ENCODE data around the gene MIF4GD. TPM values are rescaled to one million over a fixed set of nuclear protein-coding genes. Genes with fewer than 3 reads are reported as not detected.

The MIF4GD gene, protein sequence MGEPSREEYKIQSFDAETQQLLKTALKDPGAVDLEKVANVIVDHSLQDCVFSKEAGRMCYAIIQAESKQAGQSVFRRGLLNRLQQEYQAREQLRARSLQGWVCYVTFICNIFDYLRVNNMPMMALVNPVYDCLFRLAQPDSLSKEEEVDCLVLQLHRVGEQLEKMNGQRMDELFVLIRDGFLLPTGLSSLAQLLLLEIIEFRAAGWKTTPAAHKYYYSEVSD
- total RNA-seq (2014; rRNA removed; shearing (Covaris generic)) = 8.5 and 10.7 TPM in 2 replicates

DNA sequence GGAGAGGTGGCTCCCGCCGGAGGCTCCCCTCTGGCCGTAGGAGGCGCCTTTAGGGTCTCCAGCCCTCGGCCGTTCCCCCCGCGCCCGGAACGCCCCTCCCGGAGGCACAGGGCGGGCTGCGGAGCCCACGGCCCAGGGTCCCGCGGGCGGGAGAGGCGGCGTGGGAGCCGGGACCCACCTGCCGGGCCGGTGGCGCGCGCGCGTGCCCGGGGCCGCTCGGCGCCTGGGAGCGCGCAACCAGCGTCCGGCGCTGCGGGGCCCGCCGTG, at the start of gene MIF4GD:
Gene MIF4GD, minus strand, starts transcription at position 266 of the 267 bp plus-strand sequence. CDS start 1,036 bp downstream, outside the sequence.
- Histone ChIP-seq H3K4me1 (replicated peaks) (peaks cover 20% of the 10 kb centered on the region), H3K9me3 (replicated peaks) (peaks cover 7% of the 10 kb centered on the region), H3K4me3 (peak within 1 kb of the TSS; percentile 94), H3K27ac (peak within 1 kb of the TSS; percentile 59), H3K27me3 (replicated peaks) (no peaks in the 10 kb centered on the region), H3K36me3 (peaks cover 43% of the 10 kb centered on the region)
- no peak for DNase-seq (ENCODE audit: low read depth in 1 of 2, low spot score in 2 of 2)

DNA sequence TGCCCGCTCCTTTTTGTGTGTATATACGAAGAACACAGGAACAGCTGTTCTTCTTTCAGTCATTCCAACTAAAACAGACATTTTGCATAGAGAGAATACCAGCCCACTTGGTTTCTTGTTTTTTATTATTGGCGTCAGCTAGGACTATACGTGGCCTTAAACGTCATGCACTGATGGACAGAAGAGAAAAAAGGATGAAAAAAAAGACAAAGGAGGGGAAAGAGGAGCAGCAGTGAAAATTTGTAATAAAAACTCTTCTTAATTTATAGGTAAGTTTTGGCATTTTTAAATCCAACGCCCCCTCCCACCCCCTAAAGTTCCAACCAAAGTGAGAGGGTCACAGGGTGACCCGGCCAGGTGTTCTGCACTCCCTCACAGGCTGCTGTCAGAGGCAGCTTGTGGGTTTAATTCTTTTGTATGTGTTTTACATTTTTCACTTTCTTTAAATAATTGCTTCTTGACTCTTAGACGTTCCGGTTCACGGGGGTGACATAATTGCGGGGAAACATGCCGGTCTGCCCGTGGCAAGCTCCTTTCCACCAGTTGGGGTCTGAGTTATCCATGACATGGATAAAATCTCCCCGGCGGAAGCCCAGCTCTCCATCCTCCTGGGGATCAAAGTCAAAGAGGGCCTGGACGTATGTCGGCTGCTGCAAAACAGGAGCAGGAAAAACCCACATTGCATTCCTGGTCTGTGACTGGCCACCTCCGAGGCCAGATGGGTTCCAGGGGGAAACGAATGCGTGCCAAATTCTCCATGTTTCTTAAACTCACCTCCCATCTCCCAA, 49.1 kb upstream of the MIF4GD start:
- H3K4me1 ChIP-seq (replicated peaks) = no peaks in the 10 kb centered on the region
- no peak for DNase-seq (ENCODE audit: low read depth in 1 of 2, low spot score in 2 of 2)
- no peak overlapping the region for H3K4me3 ChIP-seq
- H3K36me3 ChIP-seq = peaks cover 65% of the 10 kb centered on the region
- H3K27ac ChIP-seq = no peak overlapping the region
- no peaks in the 10 kb centered on the region for H3K9me3 ChIP-seq (replicated peaks)
- no peaks in the 10 kb centered on the region for H3K27me3 ChIP-seq (replicated peaks)

DNA sequence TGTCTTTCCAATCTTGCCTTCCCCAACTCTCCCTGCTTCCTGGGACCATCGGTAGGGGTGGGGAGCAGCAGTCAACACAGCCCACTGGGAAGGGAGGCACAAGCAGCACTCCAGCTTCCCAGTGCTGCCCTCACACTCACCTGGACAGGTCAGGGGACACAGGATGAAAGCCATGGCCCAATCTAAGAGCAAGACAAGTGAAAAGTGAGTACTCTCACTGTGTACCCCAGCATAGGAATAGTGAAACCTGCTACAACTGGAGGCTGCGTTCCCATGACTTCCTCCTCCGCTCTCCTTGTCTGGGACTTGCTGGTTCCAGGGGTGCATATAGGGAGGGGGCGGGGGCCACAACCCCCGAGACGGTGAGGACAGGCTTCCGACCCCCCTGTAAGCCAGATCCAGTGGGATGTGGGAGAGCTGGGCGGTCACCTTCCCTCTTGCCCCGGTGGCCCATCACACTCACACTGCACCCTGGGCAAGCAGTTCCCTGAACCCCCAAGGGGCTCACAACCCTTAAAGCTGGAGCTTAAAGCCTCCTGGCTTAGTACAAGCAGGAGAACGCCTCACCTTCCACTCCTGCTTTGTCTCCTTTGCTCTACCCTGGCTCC, 47.7 kb upstream of the MIF4GD start:
- H3K36me3 ChIP-seq = peaks cover 55% of the 10 kb centered on the region
- H3K27me3 ChIP-seq (replicated peaks) = no peaks in the 10 kb centered on the region

DNA sequence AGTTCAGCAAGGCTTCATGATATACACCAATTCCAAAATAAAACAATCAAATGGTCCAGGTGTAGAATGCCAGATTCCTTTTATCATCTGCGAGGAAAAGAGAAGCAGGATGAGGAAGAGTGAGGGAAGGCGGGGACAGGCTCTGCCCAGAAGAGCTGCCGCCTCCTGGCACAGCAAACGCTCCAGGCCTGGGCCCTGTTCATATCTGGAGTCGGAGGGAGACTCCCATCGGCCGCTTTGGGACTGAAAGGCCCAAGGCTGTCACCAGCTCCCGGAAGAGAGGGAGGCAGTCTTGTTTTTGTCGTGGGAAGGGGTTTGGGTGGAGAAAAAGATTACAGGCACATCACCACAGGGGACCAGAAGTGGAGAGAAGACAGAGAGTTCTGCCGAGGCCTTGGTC, 47.2 kb upstream of the MIF4GD start:
- Histone ChIP-seq H3K9me3 (replicated peaks) (no peaks in the 10 kb centered on the region), H3K27ac (no peak overlapping the region), H3K27me3 (replicated peaks) (no peaks in the 10 kb centered on the region), H3K4me3 (no peak overlapping the region), H3K36me3 (peaks cover 50% of the 10 kb centered on the region), H3K4me1 (replicated peaks) (no peaks in the 10 kb centered on the region)
- no peak for DNase-seq (ENCODE audit: low read depth in 1 of 2, low spot score in 2 of 2)

More for the DNA sequence above, 47.7 kb upstream of the MIF4GD start:
- Histone ChIP-seq H3K27ac (no peak overlapping the region), H3K9me3 (replicated peaks) (no peaks in the 10 kb centered on the region), H3K4me1 (replicated peaks) (no peaks in the 10 kb centered on the region), H3K4me3 (no peak overlapping the region)
- no peak for DNase-seq (ENCODE audit: low read depth in 1 of 2, low spot score in 2 of 2)

DNA sequence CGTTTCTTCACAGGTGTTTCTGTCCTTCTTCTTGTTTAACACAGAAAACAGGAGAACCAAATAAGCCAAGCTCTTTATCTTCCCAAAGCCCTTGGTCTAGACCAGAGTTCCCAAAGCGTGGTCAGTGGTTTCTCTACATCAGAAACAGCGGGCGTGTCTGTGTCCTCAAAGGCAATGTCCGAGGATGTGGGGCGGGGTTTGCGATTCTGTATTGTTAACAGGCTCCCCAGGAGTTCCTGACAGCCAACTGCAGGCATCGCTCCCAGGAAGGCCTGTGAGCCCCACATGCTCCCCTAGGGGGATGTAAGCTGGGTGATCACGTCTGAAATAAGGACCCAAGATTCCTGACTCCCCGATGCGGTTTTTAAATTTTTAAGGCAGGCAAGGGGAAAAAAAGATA, 46.6 kb upstream of the MIF4GD start:
- Histone ChIP-seq H3K4me1 (replicated peaks) (no peaks in the 10 kb centered on the region), H3K9me3 (replicated peaks) (no peaks in the 10 kb centered on the region), H3K27ac (no peak overlapping the region), H3K4me3 (no peak overlapping the region), H3K36me3 (peaks cover 47% of the 10 kb centered on the region), H3K27me3 (replicated peaks) (no peaks in the 10 kb centered on the region)
- DNase-seq (ENCODE audit: low read depth in 1 of 2, low spot score in 2 of 2) = no peak

DNA sequence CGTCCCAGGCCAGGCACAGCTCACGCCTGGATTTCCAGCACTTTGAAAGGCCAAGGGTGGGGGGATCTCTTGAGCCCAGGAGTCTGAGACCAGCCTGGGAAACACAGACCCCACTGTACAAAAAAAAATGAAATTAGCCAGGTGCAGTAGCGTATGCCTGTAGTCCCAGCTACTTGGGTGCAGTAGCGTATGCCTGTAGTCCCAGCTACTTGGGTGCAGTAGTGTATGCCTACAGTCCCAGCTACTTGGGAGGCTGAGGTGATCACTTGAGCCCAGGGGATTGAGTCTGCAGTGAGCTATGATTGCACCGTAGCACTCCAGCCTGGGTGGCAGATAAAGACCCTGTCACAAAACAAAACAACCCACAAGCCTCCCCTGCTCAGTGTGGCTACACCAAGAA, 45.2 kb upstream of the MIF4GD start:
- Histone ChIP-seq H3K4me3 (no peak overlapping the region), H3K9me3 (replicated peaks) (no peaks in the 10 kb centered on the region), H3K27me3 (replicated peaks) (no peaks in the 10 kb centered on the region), H3K36me3 (peaks cover 35% of the 10 kb centered on the region), H3K4me1 (replicated peaks) (no peaks in the 10 kb centered on the region), H3K27ac (no peak overlapping the region)
- DNase-seq (ENCODE audit: low read depth in 1 of 2, low spot score in 2 of 2) = no peak

DNA sequence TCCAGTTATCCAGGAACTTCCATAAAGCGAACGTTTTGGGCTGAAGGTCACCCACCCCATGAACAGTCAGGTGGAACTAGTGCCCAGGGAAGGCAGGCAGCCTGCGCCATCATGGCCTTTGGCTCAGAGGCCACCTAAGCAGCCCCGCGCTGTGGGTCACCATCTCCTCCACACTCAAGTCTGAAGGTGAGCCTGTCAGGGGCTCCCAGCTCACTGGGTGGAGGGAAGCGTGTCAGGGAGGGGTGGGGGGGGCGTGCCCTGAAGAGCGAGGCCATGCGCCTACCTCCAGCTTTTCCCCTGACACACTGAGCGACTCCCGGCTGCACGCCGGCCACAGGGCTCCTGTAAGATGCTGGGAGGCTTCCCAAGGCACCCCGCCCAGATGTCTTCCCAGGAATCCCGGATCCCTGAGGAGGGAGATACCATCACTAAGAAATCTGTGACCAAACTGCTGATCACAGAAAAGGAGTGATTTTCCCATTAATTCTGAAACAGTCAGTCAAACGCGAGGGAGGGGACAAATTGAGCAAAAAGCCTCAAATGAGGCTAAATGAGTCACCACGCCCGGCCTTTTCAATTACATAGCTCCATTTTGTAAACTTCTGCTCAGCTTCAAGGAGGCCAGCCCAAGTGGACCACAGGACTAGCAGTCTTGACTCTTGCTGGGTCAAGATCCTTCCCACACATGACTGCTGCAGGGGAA, 44.7 kb upstream of the MIF4GD start:
- Histone ChIP-seq H3K36me3 (peaks cover 29% of the 10 kb centered on the region), H3K4me1 (replicated peaks) (no peaks in the 10 kb centered on the region), H3K27ac (no peak overlapping the region), H3K9me3 (replicated peaks) (no peaks in the 10 kb centered on the region), H3K27me3 (replicated peaks) (no peaks in the 10 kb centered on the region), H3K4me3 (no peak overlapping the region)
- no peak for DNase-seq (ENCODE audit: low read depth in 1 of 2, low spot score in 2 of 2)

DNA sequence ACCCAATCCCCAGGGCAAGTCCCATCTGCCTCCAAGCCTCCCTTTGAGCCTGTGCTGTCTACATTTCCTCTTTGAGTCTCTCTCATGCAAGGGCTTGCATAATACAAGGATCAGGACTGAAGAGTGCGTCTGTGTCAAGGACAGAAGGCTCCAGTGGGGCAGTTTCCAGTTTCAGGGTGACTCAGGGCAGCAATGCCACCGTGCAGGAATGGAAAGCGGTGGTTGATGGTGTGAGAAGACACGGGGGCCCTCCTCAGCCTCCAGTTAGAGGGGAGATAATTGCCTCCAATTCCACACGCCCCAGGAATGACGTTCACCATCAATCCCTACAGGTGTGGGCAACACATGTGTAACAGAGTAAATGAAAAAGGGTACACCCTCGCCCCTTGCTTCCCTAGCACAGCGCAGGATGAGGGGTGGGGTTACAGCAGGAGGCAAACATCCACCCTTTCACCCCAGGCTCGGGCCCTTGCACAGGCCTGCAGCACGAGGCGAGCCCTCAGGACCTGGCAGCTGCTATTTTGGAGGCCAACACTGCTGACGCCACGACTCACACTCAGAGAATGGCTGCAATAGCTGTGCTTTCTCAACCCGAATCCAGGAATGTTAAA, 43.0 kb upstream of the MIF4GD start:
- H3K36me3 ChIP-seq = peaks cover 16% of the 10 kb centered on the region
- H3K9me3 ChIP-seq (replicated peaks) = no peaks in the 10 kb centered on the region
- no peaks in the 10 kb centered on the region for H3K4me1 ChIP-seq (replicated peaks)
- DNase-seq (ENCODE audit: low read depth in 1 of 2, low spot score in 2 of 2) = no peak
- H3K4me3 ChIP-seq = no peak overlapping the region
- H3K27ac ChIP-seq = no peak overlapping the region
- H3K27me3 ChIP-seq (replicated peaks) = no peaks in the 10 kb centered on the region

DNA sequence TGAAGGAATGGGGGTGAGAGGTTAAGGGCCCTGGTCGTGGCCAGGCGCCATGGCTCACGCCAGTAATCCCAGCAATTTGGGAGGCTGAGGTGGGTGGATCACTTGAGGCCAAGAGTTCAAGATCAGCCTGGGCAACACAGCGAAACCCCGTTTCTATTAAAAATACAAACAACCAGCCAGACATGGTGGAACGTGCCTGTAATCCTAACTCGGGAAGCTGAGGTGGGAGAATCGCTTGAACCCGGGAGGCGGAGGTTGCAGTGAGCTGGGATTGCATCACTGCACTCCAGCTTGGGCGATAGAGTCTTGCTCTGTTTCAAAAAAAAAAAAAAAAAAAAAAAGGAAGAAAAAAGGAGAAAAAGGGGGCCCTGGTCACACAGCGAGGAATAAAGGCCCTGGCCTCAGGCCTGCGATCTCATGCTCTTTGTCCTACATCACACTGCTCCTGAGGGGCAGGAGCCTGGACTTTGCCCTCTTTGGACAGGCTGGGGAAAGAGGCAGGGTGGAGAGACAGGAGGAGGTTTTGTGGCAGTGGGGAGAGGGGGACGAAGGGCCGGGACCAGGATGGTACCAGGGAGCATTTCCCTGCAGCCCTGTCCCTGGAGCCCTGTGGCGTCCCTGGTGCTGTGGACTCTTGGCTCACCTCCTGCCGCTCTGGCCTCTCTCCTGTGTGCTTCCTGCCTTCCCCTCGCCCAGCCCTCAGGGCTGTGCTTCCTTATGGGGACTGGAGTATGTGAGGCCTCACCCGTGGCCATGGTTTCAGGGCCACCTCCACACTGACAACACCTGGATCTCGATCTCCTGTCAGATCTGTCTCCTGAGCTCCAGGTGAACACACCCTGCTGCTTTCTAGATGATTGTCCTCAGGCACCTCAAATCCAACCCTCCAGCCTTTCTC, 38.0 kb upstream of the MIF4GD start:
- Histone ChIP-seq H3K4me3 (no peak overlapping the region), H3K27me3 (replicated peaks) (no peaks in the 10 kb centered on the region), H3K4me1 (replicated peaks) (no peaks in the 10 kb centered on the region), H3K9me3 (replicated peaks) (no peaks in the 10 kb centered on the region), H3K36me3 (no peaks in the 10 kb centered on the region), H3K27ac (no peak overlapping the region)
- DNase-seq (ENCODE audit: low read depth in 1 of 2, low spot score in 2 of 2) = no peak

DNA sequence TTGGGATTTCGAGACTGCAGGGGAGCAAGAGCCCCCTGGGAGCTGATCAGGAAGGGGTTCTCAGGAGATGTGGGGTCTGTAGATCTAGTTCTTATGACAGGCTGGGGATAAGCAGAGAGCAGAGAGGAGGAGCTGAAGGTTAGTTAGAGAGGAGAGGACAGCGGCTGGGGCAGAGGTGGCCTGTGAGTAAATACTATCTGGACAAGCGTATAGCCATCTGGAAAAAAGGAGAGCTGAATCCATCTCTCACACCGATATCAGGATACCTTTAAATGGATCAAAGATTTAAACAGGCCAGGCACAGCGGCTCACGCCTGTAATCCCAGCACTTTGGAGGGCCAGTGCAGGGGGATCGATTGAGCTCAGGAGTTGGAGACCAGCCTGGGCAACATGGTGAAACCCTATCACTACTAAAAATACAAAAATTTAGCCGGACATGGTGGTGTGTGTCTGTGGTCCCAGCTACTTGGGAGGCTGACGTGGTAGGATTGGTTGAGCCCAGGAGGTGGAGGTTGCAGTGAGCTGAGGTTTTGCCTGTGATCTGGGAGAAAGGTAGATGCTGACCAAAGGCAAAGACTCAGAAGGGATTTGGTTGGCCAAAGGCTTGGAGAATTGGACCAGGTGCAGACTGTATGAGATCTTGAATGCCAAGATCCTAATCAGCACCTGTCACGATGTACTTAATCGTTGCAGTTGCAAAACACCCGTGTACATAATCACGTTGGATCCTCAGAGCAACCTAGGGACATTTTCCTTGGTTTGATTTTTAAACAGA, 37.1 kb upstream of the MIF4GD start:
- no peak overlapping the region for H3K27ac ChIP-seq
- H3K9me3 ChIP-seq (replicated peaks) = no peaks in the 10 kb centered on the region
- H3K27me3 ChIP-seq (replicated peaks) = no peaks in the 10 kb centered on the region
- no peaks in the 10 kb centered on the region for H3K4me1 ChIP-seq (replicated peaks)
- DNase-seq (ENCODE audit: low read depth in 1 of 2, low spot score in 2 of 2) = no peak
- H3K36me3 ChIP-seq = no peaks in the 10 kb centered on the region
- H3K4me3 ChIP-seq = no peak overlapping the region

DNA sequence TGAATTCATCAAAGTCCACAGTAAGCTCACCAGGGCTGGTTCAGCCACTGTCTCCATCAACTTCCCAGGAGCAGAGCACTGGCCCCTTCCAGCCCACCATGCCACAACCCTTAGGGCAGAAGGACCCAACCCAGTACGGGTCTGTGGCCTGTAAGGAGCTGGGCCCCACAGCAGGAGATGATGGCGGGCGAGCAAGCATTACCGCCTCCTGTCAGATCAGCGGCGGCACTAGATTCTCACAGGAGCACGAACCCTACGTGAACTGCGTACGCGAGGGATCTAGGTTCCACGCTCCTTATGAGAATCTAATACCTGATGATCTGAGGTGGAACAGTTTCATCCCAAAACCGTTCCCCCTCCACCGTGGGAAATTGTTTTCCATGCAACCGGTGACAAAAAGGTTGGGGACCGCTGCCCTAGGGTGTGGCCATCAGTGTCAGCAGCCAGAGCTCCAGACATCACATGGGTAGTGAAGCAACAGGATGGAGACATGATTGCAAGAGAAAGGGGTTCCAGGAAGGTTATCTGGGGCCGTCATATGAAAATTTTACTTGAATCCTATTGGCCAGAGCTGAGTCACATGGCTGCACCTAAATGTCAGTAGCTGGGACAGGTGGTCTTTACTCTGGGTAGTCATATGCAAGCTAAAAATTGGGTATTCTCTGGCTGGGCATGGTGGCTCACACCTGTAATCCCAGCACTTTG, 30.6 kb upstream of the MIF4GD start:
- no peaks in the 10 kb centered on the region for H3K27me3 ChIP-seq (replicated peaks)
- no peak overlapping the region for H3K4me3 ChIP-seq
- no peaks in the 10 kb centered on the region for H3K36me3 ChIP-seq
- H3K4me1 ChIP-seq (replicated peaks) = no peaks in the 10 kb centered on the region
- H3K27ac ChIP-seq = no peak overlapping the region
- H3K9me3 ChIP-seq (replicated peaks) = 0 out of 2 replicates have a peak, but pooled peaks cover 2% of the 10 kb centered on the region
- no peak for DNase-seq (ENCODE audit: low read depth in 1 of 2, low spot score in 2 of 2)

DNA sequence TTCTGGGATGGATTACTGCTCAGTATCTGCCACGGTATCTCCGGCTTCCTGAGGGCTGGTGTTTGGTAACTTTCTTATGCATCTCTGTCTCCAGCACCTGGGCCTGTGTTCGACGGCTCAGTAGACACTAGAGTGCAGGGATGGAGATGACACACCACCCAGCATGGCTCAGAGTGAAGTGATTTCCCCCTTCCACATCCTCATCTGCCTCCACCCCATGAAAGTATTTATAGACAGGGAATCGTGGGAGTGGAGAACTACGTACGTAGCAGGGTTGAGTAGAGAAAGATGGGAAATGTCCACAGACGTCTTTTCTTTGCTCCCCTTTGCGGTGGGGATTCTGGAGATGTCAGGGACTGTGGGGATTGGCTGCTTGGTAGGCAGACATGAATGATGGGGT, 30.0 kb upstream of the MIF4GD start:
- H3K36me3 ChIP-seq = no peaks in the 10 kb centered on the region
- no peaks in the 10 kb centered on the region for H3K27me3 ChIP-seq (replicated peaks)
- DNase-seq (ENCODE audit: low read depth in 1 of 2, low spot score in 2 of 2) = no peak
- H3K4me1 ChIP-seq (replicated peaks) = no peaks in the 10 kb centered on the region
- 0 out of 2 replicates have a peak, but pooled peaks cover 2% of the 10 kb centered on the region for H3K9me3 ChIP-seq (replicated peaks)
- no peak overlapping the region for H3K4me3 ChIP-seq
- no peak overlapping the region for H3K27ac ChIP-seq
